ENCODE results near the gene CLEC2A.
A peak's percentile ranks its signal among the peaks of the same experiment; 100 is the strongest.

Gene CLEC2A

GRCh38 chr12:9895215-9895971 lies 36.8 kb downstream of the CLEC2A start:
- no peak overlapping the region for H3K27ac ChIP-seq (ENCODE audit: low read depth, low read length)
- H2BK5ac ChIP-seq (ENCODE audit: low read length): no peak overlapping the region
- H3K56ac ChIP-seq (ENCODE audit: low read length): no peak overlapping the region
- WGBS (ENCODE audit: extremely low coverage, insufficient coverage, low lambda C conversion rate): no CpG with 5 or more reads among the region's 6 CpGs
- no peak overlapping the region for H3K18ac ChIP-seq (ENCODE audit: low read length)
- H3K4ac ChIP-seq (ENCODE audit: low read depth, low read length): no peak overlapping the region
- DNase-seq: peak; percentile 13
- no peak overlapping the region for H4K5ac ChIP-seq (ENCODE audit: low read length)
- no peak overlapping the region for H2BK120ac ChIP-seq (ENCODE audit: low read depth, low read length)
- no peaks in the 10 kb centered on the region for H3K4me1 ChIP-seq (ENCODE audit: control insufficient read depth, low read depth, low read length)
- no peak overlapping the region for H3K23ac ChIP-seq (ENCODE audit: low read length)
- no peaks in the 10 kb centered on the region for H3K27me3 ChIP-seq (ENCODE audit: insufficient read depth, low read length, poor library complexity)
- H3K4me3 ChIP-seq (ENCODE audit: low read length): no peak overlapping the region
- H3K79me2 ChIP-seq (ENCODE audit: control insufficient read depth, insufficient read depth, low read length): no peaks in the 10 kb centered on the region
- no peak overlapping the region for H3K9ac ChIP-seq (ENCODE audit: low read length)
- H4K8ac ChIP-seq (ENCODE audit: low read depth, low read length): no peak overlapping the region
- no peaks in the 10 kb centered on the region for H3K79me1 ChIP-seq (ENCODE audit: low read length)
- no peak overlapping the region for H3K4me2 ChIP-seq (ENCODE audit: low read length)
- H3K36me3 ChIP-seq (ENCODE audit: control insufficient read depth, insufficient read depth, low read length): no peaks in the 10 kb centered on the region
- H2AK5ac ChIP-seq (ENCODE audit: low read length): no peak overlapping the region
- no peak overlapping the region for H2BK15ac ChIP-seq (replicated peaks; ENCODE audit: low read depth)

GRCh38 chr12:9888665-9889273 lies 43.4 kb downstream of the CLEC2A start:
- H3K4me3 ChIP-seq (ENCODE audit: low read length): no peak overlapping the region
- H3K56ac ChIP-seq (ENCODE audit: low read length): no peak overlapping the region
- no peak overlapping the region for H3K23ac ChIP-seq (ENCODE audit: low read length)
- H2BK15ac ChIP-seq (replicated peaks; ENCODE audit: low read depth): no peak overlapping the region
- H4K8ac ChIP-seq (ENCODE audit: low read depth, low read length): no peak overlapping the region
- no peak overlapping the region for H3K9ac ChIP-seq (ENCODE audit: low read length)
- H3K4me2 ChIP-seq (ENCODE audit: low read length): no peak overlapping the region
- no peak overlapping the region for H2BK5ac ChIP-seq (ENCODE audit: low read length)
- H3K27me3 ChIP-seq (ENCODE audit: insufficient read depth, low read length, poor library complexity): no peaks in the 10 kb centered on the region
- no peak overlapping the region for H3K27ac ChIP-seq (ENCODE audit: low read depth, low read length)
- H3K18ac ChIP-seq (ENCODE audit: low read length): no peak overlapping the region
- no peak overlapping the region for H2BK120ac ChIP-seq (ENCODE audit: low read depth, low read length)
- WGBS (ENCODE audit: extremely low coverage, insufficient coverage, low lambda C conversion rate): no CpG with 5 or more reads among the region's 4 CpGs
- H2AK5ac ChIP-seq (ENCODE audit: low read length): no peak overlapping the region
- no peak overlapping the region for H3K4ac ChIP-seq (ENCODE audit: low read depth, low read length)
- no peak overlapping the region for H4K5ac ChIP-seq (ENCODE audit: low read length)
- no peaks in the 10 kb centered on the region for H3K4me1 ChIP-seq (ENCODE audit: control insufficient read depth, low read depth, low read length)
- H3K79me2 ChIP-seq (ENCODE audit: control insufficient read depth, insufficient read depth, low read length): no peaks in the 10 kb centered on the region
- no peaks in the 10 kb centered on the region for H3K36me3 ChIP-seq (ENCODE audit: control insufficient read depth, insufficient read depth, low read length)
- H3K79me1 ChIP-seq (ENCODE audit: low read length): no peaks in the 10 kb centered on the region
- no peak for DNase-seq

- Histone ChIP-seq H4K8ac (ENCODE audit: low read depth, low read length) (no peak overlapping the region), H3K4ac (ENCODE audit: low read depth, low read length) (no peak overlapping the region), H3K4me1 (ENCODE audit: control insufficient read depth, low read depth, low read length) (no peaks in the 10 kb centered on the region), H2AK5ac (ENCODE audit: low read length) (no peak overlapping the region), H3K9ac (ENCODE audit: low read length) (no peak overlapping the region), H3K4me2 (ENCODE audit: low read length) (no peak overlapping the region), H3K27me3 (ENCODE audit: insufficient read depth, low read length, poor library complexity) (no peaks in the 10 kb centered on the region), H3K4me3 (ENCODE audit: low read length) (no peak overlapping the region), H4K5ac (ENCODE audit: low read length) (no peak overlapping the region), H2BK15ac (replicated peaks; ENCODE audit: low read depth) (no peak overlapping the region), H3K36me3 (ENCODE audit: control insufficient read depth, insufficient read depth, low read length) (no peaks in the 10 kb centered on the region), H3K56ac (ENCODE audit: low read length) (no peak overlapping the region), H3K18ac (ENCODE audit: low read length) (no peak overlapping the region), H3K79me1 (ENCODE audit: low read length) (no peaks in the 10 kb centered on the region), H2BK120ac (ENCODE audit: low read depth, low read length) (no peak overlapping the region), H3K27ac (ENCODE audit: low read depth, low read length) (no peak overlapping the region), H3K79me2 (ENCODE audit: control insufficient read depth, insufficient read depth, low read length) (no peaks in the 10 kb centered on the region), H2BK5ac (ENCODE audit: low read length) (no peak overlapping the region), H3K23ac (ENCODE audit: low read length) (no peak overlapping the region)
- no peak for DNase-seq
Measured at GRCh38 chr12:9883175-9883574, 49.0 kb downstream of the CLEC2A start.

GRCh38 chr12:9881988-9882387 lies 50.2 kb downstream of the CLEC2A start:
- Histone ChIP-seq H3K4me1 (ENCODE audit: control insufficient read depth, low read depth, low read length) (no peaks in the 10 kb centered on the region), H3K36me3 (ENCODE audit: control insufficient read depth, insufficient read depth, low read length) (no peaks in the 10 kb centered on the region), H3K9ac (ENCODE audit: low read length) (no peak overlapping the region), H2BK120ac (ENCODE audit: low read depth, low read length) (no peak overlapping the region), H2AK5ac (ENCODE audit: low read length) (no peak overlapping the region), H3K4ac (ENCODE audit: low read depth, low read length) (no peak overlapping the region), H3K4me3 (ENCODE audit: low read length) (no peak overlapping the region), H3K27ac (ENCODE audit: low read depth, low read length) (no peak overlapping the region), H3K18ac (ENCODE audit: low read length) (no peak overlapping the region), H3K79me1 (ENCODE audit: low read length) (no peaks in the 10 kb centered on the region), H4K8ac (ENCODE audit: low read depth, low read length) (no peak overlapping the region), H4K5ac (ENCODE audit: low read length) (no peak overlapping the region), H3K4me2 (ENCODE audit: low read length) (no peak overlapping the region), H3K23ac (ENCODE audit: low read length) (no peak overlapping the region), H3K79me2 (ENCODE audit: control insufficient read depth, insufficient read depth, low read length) (no peaks in the 10 kb centered on the region), H3K27me3 (ENCODE audit: insufficient read depth, low read length, poor library complexity) (no peaks in the 10 kb centered on the region), H3K56ac (ENCODE audit: low read length) (no peak overlapping the region), H2BK15ac (replicated peaks; ENCODE audit: low read depth) (no peak overlapping the region), H2BK5ac (ENCODE audit: low read length) (no peak overlapping the region)
- WGBS (ENCODE audit: extremely low coverage, insufficient coverage, low lambda C conversion rate): no CpG with 5 or more reads among the region's 5 CpGs
- no peak for DNase-seq

GRCh38 chr12:9881246-9881645 lies 50.9 kb downstream of the CLEC2A start, which contains the start of gene KLRF2:
Gene KLRF2, plus strand, starts transcription at chr12:9881489. Its CDS starts 107 bp downstream, at chr12:9881596.
- DNase-seq: no peak
- Histone ChIP-seq H2BK5ac (ENCODE audit: low read length) (no peak within 1 kb of the TSS), H3K9ac (ENCODE audit: low read length) (no peak within 1 kb of the TSS), H3K4ac (ENCODE audit: low read depth, low read length) (no peak within 1 kb of the TSS), H3K36me3 (ENCODE audit: control insufficient read depth, insufficient read depth, low read length) (no peaks in the 10 kb centered on the region), H2BK120ac (ENCODE audit: low read depth, low read length) (no peak within 1 kb of the TSS), H2BK15ac (replicated peaks; ENCODE audit: low read depth) (no peak within 1 kb of the TSS), H3K4me3 (ENCODE audit: low read length) (no peak within 1 kb of the TSS), H3K27me3 (ENCODE audit: insufficient read depth, low read length, poor library complexity) (no peaks in the 10 kb centered on the region), H2AK5ac (ENCODE audit: low read length) (no peak within 1 kb of the TSS), H3K27ac (ENCODE audit: low read depth, low read length) (no peak within 1 kb of the TSS), H3K79me2 (ENCODE audit: control insufficient read depth, insufficient read depth, low read length) (no peaks in the 10 kb centered on the region), H3K18ac (ENCODE audit: low read length) (no peak within 1 kb of the TSS), H4K8ac (ENCODE audit: low read depth, low read length) (no peak within 1 kb of the TSS), H3K23ac (ENCODE audit: low read length) (no peak within 1 kb of the TSS), H4K5ac (ENCODE audit: low read length) (no peak within 1 kb of the TSS), H3K56ac (ENCODE audit: low read length) (no peak within 1 kb of the TSS), H3K4me1 (ENCODE audit: control insufficient read depth, low read depth, low read length) (no peaks in the 10 kb centered on the region), H3K4me2 (ENCODE audit: low read length) (no peak within 1 kb of the TSS), H3K79me1 (ENCODE audit: low read length) (no peaks in the 10 kb centered on the region)
- WGBS (ENCODE audit: extremely low coverage, insufficient coverage, low lambda C conversion rate): no CpG with 5 or more reads among the region's 3 CpGs
